H9 (cell line): ENCODE measurements around the gene ZNF764. TPM values are rescaled to one million over a fixed set of nuclear protein-coding genes. Genes with fewer than 3 reads are reported as not detected.

ENCODE experiments used
- DNase-seq: peaks from one replicate; pipeline ENCODE4 v3.0.0-alpha.2; 2017
- H2AFZ ChIP-seq: one replicate; pipeline ENCODE4 v1.6.1; 2013; ENCODE audit warnings: mild to moderate bottlenecking, low read length, control low read depth, moderate library complexity
- H2AK5ac ChIP-seq: 2 replicates; pipeline ENCODE4 v1.6.1; 2013; ENCODE audit warnings: low read length, control low read depth, mixed read lengths; ENCODE audit not compliant: insufficient read length
- H2BK120ac ChIP-seq: one replicate; pipeline ENCODE4 v1.6.1; 2013; ENCODE audit warnings: low read depth, mild to moderate bottlenecking, low read length, control low read depth, inconsistent platforms; ENCODE audit not compliant: poor library complexity, severe bottlenecking
- H2BK12ac ChIP-seq: 2 replicates; pipeline ENCODE4 v1.6.1; 2013; ENCODE audit warnings: low read length, control low read depth, mixed read lengths, low read depth; ENCODE audit not compliant: insufficient read length
- H2BK15ac ChIP-seq: 2 replicates; pipeline ENCODE4 v1.6.1; 2013; ENCODE audit warnings: low read depth, low read length, control low read depth
- H2BK20ac ChIP-seq: one replicate; pipeline ENCODE4 v1.6.1; 2013; ENCODE audit warnings: low read depth, mild to moderate bottlenecking, low read length, control low read depth, inconsistent platforms; ENCODE audit not compliant: poor library complexity, severe bottlenecking
- H2BK5ac ChIP-seq: 2 replicates; pipeline ENCODE4 v1.6.1; 2013; ENCODE audit warnings: low read length, control low read depth, mixed read lengths; ENCODE audit not compliant: insufficient read length
- H3K14ac ChIP-seq: 2 replicates; pipeline ENCODE4 v1.6.1; 2013; ENCODE audit warnings: low read length, control low read depth; ENCODE audit not compliant: insufficient read depth
- H3K18ac ChIP-seq: 2 replicates; pipeline ENCODE4 v1.6.1; 2013; ENCODE audit warnings: low read depth, mild to moderate bottlenecking, mixed read lengths, low read length, control low read depth; ENCODE audit not compliant: insufficient read length
- H3K23ac ChIP-seq: 2 replicates; pipeline ENCODE4 v1.6.1; 2013; ENCODE audit warnings: low read length, control low read depth, mixed read lengths, low read depth; ENCODE audit not compliant: insufficient read length
- H3K23me2 ChIP-seq: 2 replicates; pipeline ENCODE4 v1.6.1; 2013; ENCODE audit warnings: low read depth, mild to moderate bottlenecking, mixed read lengths, low read length, control low read depth; ENCODE audit not compliant: insufficient read length, poor library complexity, severe bottlenecking
- H3K27ac ChIP-seq: 2 replicates; pipeline ENCODE4 v1.5.1; 2013; ENCODE audit warnings: low read length, control low read depth, mixed read lengths, low read depth; ENCODE audit not compliant: insufficient read length
- H3K27me3 ChIP-seq: 2 replicates; pipeline ENCODE4 v1.6.1; 2013; ENCODE audit warnings: low read length, control low read depth, inconsistent platforms; ENCODE audit not compliant: insufficient read depth
- H3K4ac ChIP-seq: 2 replicates; pipeline ENCODE4 v1.6.1; 2013; ENCODE audit warnings: low read depth, mild to moderate bottlenecking, control low read depth, inconsistent platforms, low read length, moderate library complexity
- H3K4me1 ChIP-seq: 2 replicates; pipeline ENCODE4 v1.6.1; 2013; ENCODE audit warnings: low read length, control low read depth, inconsistent platforms; ENCODE audit not compliant: insufficient read depth
- H3K4me2 ChIP-seq: 2 replicates; pipeline ENCODE4 v1.6.1; 2013; ENCODE audit warnings: low read length, control low read depth, mixed read lengths; ENCODE audit not compliant: insufficient read length, insufficient read depth
- H3K56ac ChIP-seq: 2 replicates; pipeline ENCODE4 v1.6.1; 2013; ENCODE audit warnings: low read depth, mild to moderate bottlenecking, mixed read lengths, low read length, control low read depth; ENCODE audit not compliant: insufficient read length
- H3K79me1 ChIP-seq: 2 replicates; pipeline ENCODE4 v1.6.1; 2013; ENCODE audit warnings: low read depth, mild to moderate bottlenecking, moderate library complexity, low read length, control low read depth, inconsistent platforms; ENCODE audit not compliant: insufficient read depth, poor library complexity, severe bottlenecking
- H3K79me2 ChIP-seq: 2 replicates; pipeline ENCODE4 v1.6.1; 2013; ENCODE audit warnings: low read length, control low read depth, inconsistent platforms; ENCODE audit not compliant: insufficient read depth
- H3K9ac ChIP-seq: 2 replicates; pipeline ENCODE4 v1.6.1; 2013; ENCODE audit warnings: low read length, control low read depth, mixed read lengths; ENCODE audit not compliant: insufficient read length; ENCODE audit errors: extremely low read depth
- H3K9me3 ChIP-seq: one replicate; pipeline ENCODE4 v1.6.1; 2013; ENCODE audit warnings: low read depth, low read length, inconsistent platforms; ENCODE audit not compliant: control insufficient read depth
- H3T11ph ChIP-seq: one replicate; pipeline ENCODE4 v1.6.1; 2013; ENCODE audit warnings: mild to moderate bottlenecking, low read length, control low read depth, inconsistent platforms
- H4K20me1 ChIP-seq: one replicate; pipeline ENCODE4 v1.6.1; 2013; ENCODE audit not compliant: control insufficient read depth, insufficient read length, insufficient read depth
- H4K5ac ChIP-seq: 2 replicates; pipeline ENCODE4 v1.6.1; 2013; ENCODE audit warnings: low read depth, mild to moderate bottlenecking, mixed read lengths, low read length, control low read depth; ENCODE audit not compliant: insufficient read length
- H4K8ac ChIP-seq: replicated peaks from 2 replicates; pipeline ENCODE4 v1.6.1; 2013; ENCODE audit warnings: low read length, control low read depth, mixed read lengths, low read depth; ENCODE audit not compliant: insufficient read length
- H4K91ac ChIP-seq: 2 replicates; pipeline ENCODE4 v1.6.1; 2013; ENCODE audit warnings: low read depth, mild to moderate bottlenecking, moderate library complexity, mixed read lengths, low read length, control low read depth; ENCODE audit not compliant: insufficient read length
- H3K27ac Mint-ChIP-seq, 3 experiments: 2 replicates in 2 of 3; 3 replicates in 1 of 3; pipeline ENCODE4 v1.8.0; 2020 to 2021; ENCODE audit warnings: mixed read lengths in 3 of 3, mild to moderate bottlenecking in 1 of 3, moderate library complexity in 1 of 3
- H3K27me3 Mint-ChIP-seq: 2 replicates; pipeline ENCODE4 v1.8.0; 2021; ENCODE audit warnings: low read depth, mild to moderate bottlenecking, moderate library complexity, mixed read lengths
- H3K36me3 Mint-ChIP-seq, 3 experiments: 2 replicates in 2 of 3; 3 replicates in 1 of 3; pipeline ENCODE4 v1.8.0; 2020 to 2021; ENCODE audit warnings: low read depth in 3 of 3, mixed read lengths in 3 of 3; ENCODE audit not compliant: insufficient read depth in 1 of 3
- H3K4me1 Mint-ChIP-seq, 2 experiments: 2 replicates each; pipeline ENCODE4 v1.8.0; 2020; ENCODE audit warnings: mixed read lengths in 2 of 2
- H3K4me3 Mint-ChIP-seq, 2 experiments: 2 replicates in 1 of 2; 3 replicates in 1 of 2; pipeline ENCODE4 v1.8.0; 2020 to 2021; ENCODE audit warnings: mild to moderate bottlenecking in 2 of 2, mixed read lengths in 2 of 2, moderate library complexity in 1 of 2
- H3K9me3 Mint-ChIP-seq, 2 experiments: 2 replicates in 1 of 2; 3 replicates in 1 of 2; pipeline ENCODE4 v1.8.0; 2020; ENCODE audit warnings: mild to moderate bottlenecking in 2 of 2, mixed read lengths in 2 of 2, moderate library complexity in 1 of 2
- CTCF ChIP-seq: fragments of 200-600 bp; sonication (generic); conservative IDR thresholded peaks from 3 replicates; pipeline ENCODE4 v1.8.0; 2021; ENCODE audit warnings: antibody characterized with exemption, mild to moderate bottlenecking
- WGBS: extraction: QIAGEN DNeasy Blood & Tissue Kit; methylation state at CpG from one replicate; pipeline ENCODE4 v1.1.7; 2013; ENCODE audit warnings: missing lambda C conversion rate, low lambda C conversion rate, mixed read lengths; ENCODE audit not compliant: insufficient read length; ENCODE audit errors: extremely low coverage; 5-methylcytosine and 5-hydroxymethylcytosine counted together
- total RNA-seq: library from RNA; stranded (reverse); gene quantifications from 2 replicates; pipeline ENCODE4 v1.2.1, GENCODE V29; 2021

ZNF764 gene
- total RNA-seq, 1 experiment from 2014 or later, result 11.4 TPM

DNA sequence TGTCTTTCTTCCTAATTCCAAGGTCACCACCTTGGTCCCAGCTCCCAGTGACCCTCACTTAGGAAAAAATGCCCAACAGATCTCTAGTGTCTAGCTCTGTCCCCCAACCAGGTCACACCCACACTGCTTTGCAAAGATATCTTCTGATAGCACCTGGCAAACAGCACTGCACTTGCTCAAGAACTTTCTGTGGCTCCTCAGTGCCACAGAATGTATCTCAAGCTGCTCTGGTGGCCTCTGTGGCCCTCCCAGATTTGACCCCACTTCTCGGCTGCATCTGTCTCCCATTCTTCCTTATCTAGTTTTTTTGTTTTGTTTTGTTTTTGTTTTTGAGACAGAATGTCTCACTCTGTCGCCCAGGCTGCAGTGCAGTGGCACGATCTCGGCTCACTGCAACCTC, 8.4 kb upstream of the ZNF764 start:
- Mint-ChIP-seq H3K36me3 (no peaks in the 10 kb centered on the region), H3K4me1 (peaks cover 9 to 18% of the 10 kb centered on the region in 2 experiments), H3K9me3 (no peaks in the 10 kb centered on the region), H3K27me3 (peaks cover 9% of the 10 kb centered on the region), H3K4me3 (no peak overlapping the region), H3K27ac (no peak overlapping the region; a peak in 1 of 7 replicates)
- no peak overlapping the region for H3K23ac ChIP-seq
- peaks cover 9% of the 10 kb centered on the region for H3K23me2 ChIP-seq
- H4K91ac ChIP-seq, result no peak overlapping the region
- no peak overlapping the region for H2AK5ac ChIP-seq
- no peak overlapping the region for H2BK20ac ChIP-seq
- H3K27ac ChIP-seq, result no peak overlapping the region
- H3K14ac ChIP-seq, result no peak overlapping the region
- no peaks in the 10 kb centered on the region for H3K79me2 ChIP-seq
- H3K27me3 ChIP-seq, result no peaks in the 10 kb centered on the region
- no peaks in the 10 kb centered on the region for H3K79me1 ChIP-seq
- DNase-seq, result no peak
- H3K56ac ChIP-seq, result no peak overlapping the region
- H4K8ac ChIP-seq, result no peak overlapping the region
- H2BK15ac ChIP-seq, result no peak overlapping the region
- H3K4me2 ChIP-seq, result no peak overlapping the region
- no peaks in the 10 kb centered on the region for H4K20me1 ChIP-seq
- no peak overlapping the region for H2BK12ac ChIP-seq
- H2AFZ ChIP-seq, result no peak overlapping the region
- no peak overlapping the region for H3K18ac ChIP-seq
- no CpG with 5 or more reads among the region's 4 CpGs for WGBS
- no peaks in the 10 kb centered on the region; the same call in 1 of the 2 replicates for H3K4me1 ChIP-seq
- H2BK5ac ChIP-seq, result no peak overlapping the region
- H4K5ac ChIP-seq, result no peak overlapping the region
- H3K9ac ChIP-seq, result no peak overlapping the region
- TF ChIP-seq CTCF, result no peak
- H2BK120ac ChIP-seq, result no peak overlapping the region
- no peaks in the 10 kb centered on the region for H3K9me3 ChIP-seq
- no peak overlapping the region for H3K4ac ChIP-seq
- no peak overlapping the region for H3T11ph ChIP-seq
